ENCODE results near the gene SLC23A1.

- TF ChIP-seq CTCF (tag by site-specific recombination; IDR thresholded peaks at IDR 0.05) (no peak), ZNF169 (tag by site-specific recombination; IDR thresholded peaks at IDR 0.05) (no peak), ZNF513 (tag by site-specific recombination; IDR thresholded peaks at IDR 0.05) (no peak), PRDM10 (tag by site-specific recombination; IDR thresholded peaks at IDR 0.05) (no peak), ZNF239 (tag by site-specific recombination; IDR thresholded peaks at IDR 0.05) (no peak), SALL2 (tag by site-specific recombination; IDR thresholded peaks at IDR 0.05; ENCODE audit: borderline replicate concordance) (no peak), ZNF843 (tag by site-specific recombination; IDR thresholded peaks at IDR 0.05) (no peak), ZFP69B (tag by site-specific recombination; IDR thresholded peaks at IDR 0.05) (no peak), ZBTB49 (tag by site-specific recombination; IDR thresholded peaks at IDR 0.05; ENCODE audit: low read depth) (no peak), YY1 (tag by site-specific recombination; IDR thresholded peaks at IDR 0.05) (no peak)
- TF ChIP-seq, protein P1, sequence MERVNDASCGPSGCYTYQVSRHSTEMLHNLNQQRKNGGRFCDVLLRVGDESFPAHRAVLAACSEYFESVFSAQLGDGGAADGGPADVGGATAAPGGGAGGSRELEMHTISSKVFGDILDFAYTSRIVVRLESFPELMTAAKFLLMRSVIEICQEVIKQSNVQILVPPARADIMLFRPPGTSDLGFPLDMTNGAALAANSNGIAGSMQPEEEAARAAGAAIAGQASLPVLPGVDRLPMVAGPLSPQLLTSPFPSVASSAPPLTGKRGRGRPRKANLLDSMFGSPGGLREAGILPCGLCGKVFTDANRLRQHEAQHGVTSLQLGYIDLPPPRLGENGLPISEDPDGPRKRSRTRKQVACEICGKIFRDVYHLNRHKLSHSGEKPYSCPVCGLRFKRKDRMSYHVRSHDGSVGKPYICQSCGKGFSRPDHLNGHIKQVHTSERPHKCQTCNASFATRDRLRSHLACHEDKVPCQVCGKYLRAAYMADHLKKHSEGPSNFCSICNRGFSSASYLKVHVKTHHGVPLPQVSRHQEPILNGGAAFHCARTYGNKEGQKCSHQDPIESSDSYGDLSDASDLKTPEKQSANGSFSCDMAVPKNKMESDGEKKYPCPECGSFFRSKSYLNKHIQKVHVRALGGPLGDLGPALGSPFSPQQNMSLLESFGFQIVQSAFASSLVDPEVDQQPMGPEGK (tag by site-specific recombination; IDR thresholded peaks at IDR 0.05) = no peak
These were observed 27.3 kb upstream of the SLC23A1 start for GRCh38 chr5:139410121-139410992.
